Purkinje cell (primary cell): Measurements from ENCODE around the gene OR2T11. TPM values are rescaled to one million over a fixed set of nuclear protein-coding genes. Genes with fewer than 3 reads are reported as not detected.

Source experiments
- polyA plus RNA-seq: library from polyadenylated mRNA; unstranded; fragments of >200 nt; fragmentation: Nextera tagmentation; gene quantifications from 2 replicates; pipeline ENCODE4 v1.2.1, GENCODE V29; 2014

The OR2T11 gene, protein sequence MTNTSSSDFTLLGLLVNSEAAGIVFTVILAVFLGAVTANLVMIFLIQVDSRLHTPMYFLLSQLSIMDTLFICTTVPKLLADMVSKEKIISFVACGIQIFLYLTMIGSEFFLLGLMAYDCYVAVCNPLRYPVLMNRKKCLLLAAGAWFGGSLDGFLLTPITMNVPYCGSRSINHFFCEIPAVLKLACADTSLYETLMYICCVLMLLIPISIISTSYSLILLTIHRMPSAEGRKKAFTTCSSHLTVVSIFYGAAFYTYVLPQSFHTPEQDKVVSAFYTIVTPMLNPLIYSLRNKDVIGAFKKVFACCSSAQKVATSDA
- not detected in 2 replicates for polyA plus RNA-seq

GRCh38 chr1:248634991-248635390 lies at the start of gene OR2T11:
TSS of gene OR2T11 (minus strand) at chr1:248635091. CDS start at chr1:248627128, 7,963 bp downstream.

GRCh38 chr1:248655354-248655753 lies 20.5 kb upstream of the OR2T11 start, which contains the start of gene OR2T27:
TSS of gene OR2T27 (minus strand) at chr1:248655528. CDS start at chr1:248650884, 4,644 bp downstream.

DNA sequence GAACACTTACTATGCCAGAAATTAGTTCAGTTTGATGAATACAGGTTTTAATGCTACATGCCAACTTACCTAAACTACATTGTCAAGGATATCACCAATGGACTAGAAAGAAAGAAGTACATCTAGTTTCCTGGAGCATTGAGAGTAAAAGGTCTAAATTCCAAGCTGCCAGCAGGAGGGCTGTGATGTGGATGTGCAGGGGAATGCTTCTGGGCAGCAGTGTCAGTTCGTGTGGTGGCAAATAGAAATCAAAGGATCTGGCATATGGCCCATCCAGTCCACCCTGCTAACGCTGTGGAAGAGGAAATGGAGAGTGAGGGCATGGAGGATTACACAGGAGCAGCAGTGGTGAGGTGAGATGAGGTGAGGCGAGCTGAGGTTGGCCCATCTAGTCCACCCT lies 10.3 kb upstream of the OR2T11 start, which contains the start of gene OR2T35:
Gene OR2T35 (minus strand): TSS at position 101 of the 400 bp plus-strand sequence. CDS start 6,020 bp downstream, outside the sequence.

GRCh38 chr1:248597589-248597988 lies 37.3 kb downstream of the OR2T11 start, which contains the start of gene OR2T10:
TSS of gene OR2T10 (minus strand) at chr1:248597700. CDS start at chr1:248593768, 3,932 bp downstream.

GRCh38 chr1:248574657-248575056 lies 60.2 kb downstream of the OR2T11 start, which contains the start of gene OR2T34:
TSS of gene OR2T34 (minus strand) at chr1:248574757. CDS start at chr1:248574757, 0 bp downstream.

Other genes starting within 250 kb of the OR2T11 start
- not detected in 2 replicates for gene OR2T1, start 232.0 kb downstream of the OR2T11 start, polyA plus RNA-seq
- not detected in 2 replicates for gene OR2T2, start 189.5 kb downstream of the OR2T11 start, polyA plus RNA-seq
- gene OR2T3, start 161.7 kb downstream of the OR2T11 start, polyA plus RNA-seq = not detected in 2 replicates
- gene OR2T5, start 146.5 kb downstream of the OR2T11 start, polyA plus RNA-seq = not detected in 2 replicates
- gene OR2G6, start 127.0 kb downstream of the OR2T11 start, polyA plus RNA-seq = not detected in 2 replicates
- gene OR2T29, start 72.3 kb downstream of the OR2T11 start, polyA plus RNA-seq = not detected in 2 replicates
- gene OR2T34, start 60.3 kb downstream of the OR2T11 start, polyA plus RNA-seq = not detected in 2 replicates
- not detected in 2 replicates for gene OR2T10, start 37.4 kb downstream of the OR2T11 start, polyA plus RNA-seq
- gene OR2T35, start 10.2 kb upstream of the OR2T11 start, polyA plus RNA-seq = not detected in 2 replicates
- gene OR2T27, start 20.4 kb upstream of the OR2T11 start, polyA plus RNA-seq = not detected in 2 replicates
- gene OR14I1, start 67.7 kb upstream of the OR2T11 start, polyA plus RNA-seq = 0.63 and 3.8 TPM in 2 replicates
- gene LYPD8, start 120.7 kb upstream of the OR2T11 start, polyA plus RNA-seq = 3.4 and 6.6 TPM in 2 replicates
- 0.63 and 1.0 TPM in 2 replicates for gene SH3BP5L, start 190.8 kb upstream of the OR2T11 start, polyA plus RNA-seq
- 1.5 and 1.7 TPM in 2 replicates for gene ZNF672, start 203.1 kb upstream of the OR2T11 start, polyA plus RNA-seq
- 4.4 and 6.0 TPM in 2 replicates for gene ZNF692, start 224.0 kb upstream of the OR2T11 start, polyA plus RNA-seq